Upper lobe of left lung (tissue), 6 donors: ENCODE results near the gene SDK1. TPM values are rescaled to one million over a fixed set of nuclear protein-coding genes. Genes with fewer than 3 reads are reported as not detected.

Source experiments
- ATAC-seq, 2 donors: fragments of 200-7000 bp; cut with Tn5 transposase; one replicate each; pipeline ENCODE4 v1.9.1; 2022; ENCODE audit warnings: mild to moderate bottlenecking in 2 of 2, moderate library complexity in 2 of 2; ENCODE audit not compliant: low FRiP score in 2 of 2
- DNase-seq, 2 donors: peaks; one replicate each; pipeline ENCODE4 v3.0.0-alpha.2; 2019 to 2020
- H3K27ac ChIP-seq, 4 donors: fragments of 200-600 bp; sonication (generic); one replicate each; pipeline ENCODE4 v1.5.1; 2016 to 2019
- H3K27me3 ChIP-seq, 4 donors: fragments of 200-600 bp; sonication (generic); one replicate each; pipeline ENCODE4 v1.5.1; 2017 to 2019
- H3K36me3 ChIP-seq, 4 donors: fragments of 200-600 bp; sonication (generic); one replicate each; pipeline ENCODE4 v1.5.1; 2016 to 2019
- H3K4me1 ChIP-seq, 4 donors: fragments of 200-600 bp; sonication (generic); one replicate each; pipeline ENCODE4 v1.5.1; 2018 to 2019
- H3K4me3 ChIP-seq, 4 donors: fragments of 200-600 bp; sonication (generic); one replicate each; pipeline ENCODE4 v1.5.1; 2017 to 2019; ENCODE audit warnings: mild to moderate bottlenecking in 2 of 4, moderate library complexity in 1 of 4
- H3K9me3 ChIP-seq, 4 donors: fragments of 200-600 bp; sonication (generic); one replicate each; pipeline ENCODE4 v1.5.1; 2018 to 2019
- EP300 ChIP-seq, 4 donors: sonication (generic); formaldehyde crosslinking; IDR thresholded peaks; one replicate each; pipeline ENCODE4 v1.5.1; 2017; ENCODE audit warnings: antibody characterized with exemption in 4 of 4, control low read depth in 2 of 4
- POLR2A ChIP-seq, 4 donors: fragments of 450-650 bp; IDR thresholded peaks; one replicate each; pipeline ENCODE4 v1.5.1; 2016 to 2017; ENCODE audit warnings: antibody characterized with exemption in 4 of 4, mild to moderate bottlenecking in 2 of 4
- POLR2AphosphoS5 ChIP-seq, 2 donors: sonication (generic); formaldehyde crosslinking; IDR thresholded peaks; one replicate each; pipeline ENCODE4 v1.5.1; 2017; ENCODE audit warnings: antibody characterized with exemption in 2 of 2
- WGBS, 2 donors: methylation state at CpG; one replicate each; pipeline ENCODE4 v1.1.5; 2017 to 2018; 5-methylcytosine and 5-hydroxymethylcytosine counted together
- total RNA-seq, 6 donors: library from RNA; depleted of rRNA in 4 of 6; stranded (reverse); fragments of >200 nt in 4 of 6; gene quantifications; one replicate each; pipeline versions ENCODE4 v1.1.0 to v1.2.1, GENCODE V29; 2016 to 2021
- TF ChIP-seq, protein P1 (sequence below), 6 experiments: fragments of 450-650 bp in 4 of 6; fragments of 200-600 bp in 2 of 6; sonication (generic) in 2 of 6; IDR thresholded peaks; one replicate each; pipeline ENCODE4 v1.5.1; 2016 to 2019; ENCODE audit warnings: antibody characterized with exemption in 6 of 6
- donor health status: DM: no; HTN: no; CAD: no; lungs with moderate emphysema.
- donor health status: DM: no; HTN: yes; CAD: no; lungs with severe emphysema.

The SDK1 gene
- total RNA-seq, 6 donors from 2014 or later, result 9.3 to 90.1 (median 11.8) TPM

- no peaks in the 10 kb centered on the region for H3K9me3 ChIP-seq
- WGBS, 2 donors, result 71 to 80% methylated on average over 3 of the region's 3 CpGs
- no peak overlapping the region for H3K27ac ChIP-seq
- no peaks in the 10 kb centered on the region for H3K4me1 ChIP-seq
- H3K36me3 ChIP-seq, result no peaks in the 10 kb centered on the region
- ATAC-seq (no peak), DNase-seq (no peak)
- TF ChIP-seq EP300 (IDR thresholded peaks at IDR 0.05) (no peak), POLR2A (IDR thresholded peaks at IDR 0.05) (no peak), POLR2AphosphoS5 (IDR thresholded peaks at IDR 0.05) (no peak)
- TF ChIP-seq, protein P1, sequence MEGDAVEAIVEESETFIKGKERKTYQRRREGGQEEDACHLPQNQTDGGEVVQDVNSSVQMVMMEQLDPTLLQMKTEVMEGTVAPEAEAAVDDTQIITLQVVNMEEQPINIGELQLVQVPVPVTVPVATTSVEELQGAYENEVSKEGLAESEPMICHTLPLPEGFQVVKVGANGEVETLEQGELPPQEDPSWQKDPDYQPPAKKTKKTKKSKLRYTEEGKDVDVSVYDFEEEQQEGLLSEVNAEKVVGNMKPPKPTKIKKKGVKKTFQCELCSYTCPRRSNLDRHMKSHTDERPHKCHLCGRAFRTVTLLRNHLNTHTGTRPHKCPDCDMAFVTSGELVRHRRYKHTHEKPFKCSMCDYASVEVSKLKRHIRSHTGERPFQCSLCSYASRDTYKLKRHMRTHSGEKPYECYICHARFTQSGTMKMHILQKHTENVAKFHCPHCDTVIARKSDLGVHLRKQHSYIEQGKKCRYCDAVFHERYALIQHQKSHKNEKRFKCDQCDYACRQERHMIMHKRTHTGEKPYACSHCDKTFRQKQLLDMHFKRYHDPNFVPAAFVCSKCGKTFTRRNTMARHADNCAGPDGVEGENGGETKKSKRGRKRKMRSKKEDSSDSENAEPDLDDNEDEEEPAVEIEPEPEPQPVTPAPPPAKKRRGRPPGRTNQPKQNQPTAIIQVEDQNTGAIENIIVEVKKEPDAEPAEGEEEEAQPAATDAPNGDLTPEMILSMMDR (IDR thresholded peaks at IDR 0.05), result no peak
- H3K27me3 ChIP-seq, result no peaks in the 10 kb centered on the region
- no peak overlapping the region for H3K4me3 ChIP-seq
These were observed 494.7 kb downstream of the SDK1 start for GRCh38 chr7:3795781-3796180.

- no peaks in the 10 kb centered on the region for H3K36me3 ChIP-seq
- WGBS, 2 donors, result 76 to 81% methylated on average over 3 of the region's 3 CpGs
- no peak overlapping the region for H3K27ac ChIP-seq
- DNase-seq, result no peak
- no peak for ATAC-seq
- no peaks in the 10 kb centered on the region for H3K4me1 ChIP-seq
- no peak for TF ChIP-seq EP300 (IDR thresholded peaks at IDR 0.05)
- TF ChIP-seq POLR2A (IDR thresholded peaks at IDR 0.05), result no peak
- no peak for TF ChIP-seq POLR2AphosphoS5 (IDR thresholded peaks at IDR 0.05)
- TF ChIP-seq, protein P1 (IDR thresholded peaks at IDR 0.05), result no peak
- no peaks in the 10 kb centered on the region for H3K9me3 ChIP-seq
- no peak overlapping the region for H3K4me3 ChIP-seq
- no peaks in the 10 kb centered on the region for H3K27me3 ChIP-seq
These were observed 504.1 kb downstream of the SDK1 start for GRCh38 chr7:3805151-3805550.

- ATAC-seq, result no peak
These were observed 505.5 kb downstream of the SDK1 start for GRCh38 chr7:3806516-3806915.

GRCh38 chr7:3807824-3808223 is 506.8 kb downstream of the SDK1 start:
- TF ChIP-seq EP300 (IDR thresholded peaks at IDR 0.05) (no peak), POLR2AphosphoS5 (IDR thresholded peaks at IDR 0.05) (no peak), POLR2A (IDR thresholded peaks at IDR 0.05) (no peak)
- TF ChIP-seq, protein P1 (IDR thresholded peaks at IDR 0.05), result no peak
- H3K27ac ChIP-seq, result no peak overlapping the region
- H3K4me1 ChIP-seq, result no peaks in the 10 kb centered on the region
- 87 to 92% methylated on average over 9 of the region's 9 CpGs for WGBS, 2 donors
- no peaks in the 10 kb centered on the region for H3K27me3 ChIP-seq
- no peak for ATAC-seq
- no peaks in the 10 kb centered on the region for H3K9me3 ChIP-seq
- no peak overlapping the region for H3K4me3 ChIP-seq
- DNase-seq, result no peak
- H3K36me3 ChIP-seq, result no peaks in the 10 kb centered on the region

More at GRCh38 chr7:3806516-3806915, 505.5 kb downstream of the SDK1 start:
- H3K4me1 ChIP-seq, result no peaks in the 10 kb centered on the region
- no peak for DNase-seq
- H3K4me3 ChIP-seq, result no peak overlapping the region
- 90 to 91% methylated on average over 8 of the region's 8 CpGs for WGBS, 2 donors
- no peaks in the 10 kb centered on the region for H3K27me3 ChIP-seq
- H3K9me3 ChIP-seq, result no peaks in the 10 kb centered on the region
- H3K27ac ChIP-seq, result no peak overlapping the region
- no peaks in the 10 kb centered on the region for H3K36me3 ChIP-seq
- TF ChIP-seq, protein P1 (IDR thresholded peaks at IDR 0.05), result no peak
- TF ChIP-seq EP300 (IDR thresholded peaks at IDR 0.05) (no peak), POLR2AphosphoS5 (IDR thresholded peaks at IDR 0.05) (no peak), POLR2A (IDR thresholded peaks at IDR 0.05) (no peak)

DNA sequence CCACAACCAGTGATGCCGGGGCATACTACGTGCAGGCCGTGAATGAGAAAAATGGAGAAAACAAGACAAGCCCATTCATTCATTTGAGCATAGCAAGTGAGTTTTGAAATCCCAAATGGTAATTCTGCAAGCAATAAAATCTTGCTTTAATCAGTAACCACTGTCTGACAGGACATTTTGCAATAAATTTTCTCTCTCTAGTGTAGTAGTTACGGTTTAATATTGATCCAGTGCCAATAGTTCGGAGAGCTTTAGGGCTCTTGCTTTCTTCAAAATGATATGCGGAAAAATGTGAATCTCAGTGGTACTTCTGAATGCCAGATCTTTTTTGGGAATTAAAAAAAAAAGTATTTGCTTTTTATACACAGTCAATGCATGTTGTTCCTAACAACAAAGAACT is 520.4 kb downstream of the SDK1 start:
- no peaks in the 10 kb centered on the region for H3K27me3 ChIP-seq
- WGBS, 2 donors, result 72 to 86% methylated on average over 6 of the region's 6 CpGs
- H3K36me3 ChIP-seq, result no peaks in the 10 kb centered on the region
- H3K4me3 ChIP-seq, result no peak overlapping the region
- TF ChIP-seq EP300 (IDR thresholded peaks at IDR 0.05) (no peak), POLR2A (IDR thresholded peaks at IDR 0.05) (no peak), POLR2AphosphoS5 (IDR thresholded peaks at IDR 0.05) (no peak)
- TF ChIP-seq, protein P1 (IDR thresholded peaks at IDR 0.05), result no peak
- no peak for DNase-seq
- H3K4me1 ChIP-seq, result no peaks in the 10 kb centered on the region
- no peaks in the 10 kb centered on the region for H3K9me3 ChIP-seq
- no peak overlapping the region for H3K27ac ChIP-seq
- no peak for ATAC-seq
